Liver (tissue), 9 donors: ENCODE results near the gene JCHAIN. TPM values are rescaled to one million over a fixed set of nuclear protein-coding genes. Genes with fewer than 3 reads are reported as not detected.

ENCODE experiments used
- DNase-seq: peaks from one replicate; pipeline ENCODE4 v3.0.0-alpha.2; 2017; ENCODE audit warnings: low spot score
- H3K27ac ChIP-seq, 2 donors: one replicate each; pipeline ENCODE4 v1.7.0; 2013; ENCODE audit warnings: inconsistent platforms in 2 of 2, low read length in 2 of 2, control low read depth in 1 of 2, low read depth in 1 of 2, mild to moderate bottlenecking in 1 of 2
- H3K27me3 ChIP-seq, 4 donors: one replicate each; pipeline versions ENCODE4 v1.6.1 to v1.7.0; 2013; ENCODE audit warnings: low read length in 3 of 4, inconsistent platforms in 1 of 4, mild to moderate bottlenecking in 1 of 4, moderate library complexity in 1 of 4; ENCODE audit not compliant: control insufficient read depth in 4 of 4, insufficient read depth in 4 of 4
- H3K36me3 ChIP-seq, 4 donors: one replicate each; pipeline versions ENCODE4 v1.6.1 to v1.7.0; 2013; ENCODE audit warnings: low read length in 3 of 4, mild to moderate bottlenecking in 3 of 4, low read depth in 1 of 4, moderate library complexity in 1 of 4; ENCODE audit not compliant: control insufficient read depth in 4 of 4, insufficient read depth in 3 of 4
- H3K4me1 ChIP-seq, 4 donors: one replicate each; pipeline versions ENCODE4 v1.6.1 to v1.7.0; 2013; ENCODE audit warnings: low read length in 3 of 4, mild to moderate bottlenecking in 3 of 4, moderate library complexity in 1 of 4; ENCODE audit not compliant: control insufficient read depth in 4 of 4, insufficient read depth in 4 of 4
- H3K4me3 ChIP-seq, 3 donors: one replicate each; pipeline versions ENCODE4 v1.6.1 to v1.7.0; 2013; ENCODE audit warnings: low read length in 3 of 3, control low read depth in 1 of 3, low read depth in 1 of 3, mild to moderate bottlenecking in 1 of 3
- H3K9ac ChIP-seq, 2 donors: one replicate each; pipeline ENCODE4 v1.7.0; 2013; ENCODE audit warnings: low read length in 2 of 2, mild to moderate bottlenecking in 2 of 2, moderate library complexity in 2 of 2, control low read depth in 1 of 2, low read depth in 1 of 2
- H3K9me3 ChIP-seq, 4 donors: one replicate each; pipeline versions ENCODE4 v1.6.1 to v1.7.0; 2013; ENCODE audit warnings: low read length in 3 of 4; ENCODE audit not compliant: control insufficient read depth in 4 of 4
- ATF3 ChIP-seq: IDR thresholded peaks from 2 replicates; pipeline ENCODE4 v1.6.1; 2016; ENCODE audit warnings: antibody characterized with exemption
- EGR1 ChIP-seq, 2 donors: IDR thresholded peaks; 2 replicates each; pipeline ENCODE4 v1.6.1; 2016 to 2018; ENCODE audit warnings: antibody characterized with exemption in 2 of 2, low read depth in 2 of 2
- FOXA1 ChIP-seq: IDR thresholded peaks from 2 replicates; pipeline ENCODE4 v1.6.1; 2016; ENCODE audit warnings: antibody characterized with exemption
- HNF4A ChIP-seq, 2 donors: conservative IDR thresholded peaks; 2 replicates each; pipeline ENCODE4 v1.6.1; 2016; ENCODE audit warnings: antibody characterized with exemption in 2 of 2, mild to moderate bottlenecking in 2 of 2
- HNF4G ChIP-seq: IDR thresholded peaks from 2 replicates; pipeline ENCODE4 v1.6.1; 2016; ENCODE audit warnings: antibody characterized with exemption
- MAX ChIP-seq: IDR thresholded peaks from 2 replicates; pipeline ENCODE4 v1.6.1; 2016; ENCODE audit warnings: antibody characterized with exemption
- RXRA ChIP-seq, 2 donors: IDR thresholded peaks; 2 replicates each; pipeline ENCODE4 v1.6.1; 2017 to 2018; ENCODE audit warnings: antibody characterized with exemption in 2 of 2, mild to moderate bottlenecking in 1 of 2
- SP1 ChIP-seq: IDR thresholded peaks from 2 replicates; pipeline ENCODE4 v1.6.1; 2018; ENCODE audit warnings: antibody characterized with exemption, mild to moderate bottlenecking
- YY1 ChIP-seq: IDR thresholded peaks from 2 replicates; pipeline ENCODE4 v1.6.1; 2016; ENCODE audit warnings: antibody characterized with exemption, mild to moderate bottlenecking
- ZBTB33 ChIP-seq: IDR thresholded peaks from 2 replicates; pipeline ENCODE4 v1.6.1; 2016; ENCODE audit warnings: antibody characterized with exemption
- WGBS: extraction: QIAGEN DNeasy Blood & Tissue Kit; methylation state at CpG from one replicate; pipeline ENCODE4 v1.1.7; 2013; 5-methylcytosine and 5-hydroxymethylcytosine counted together
- polyA plus RNA-seq, 2 donors: library from polyadenylated mRNA; stranded (reverse) in 1 of 2; unstranded in 1 of 2; fragments of 200-250 nt in 1 of 2; fragments of >200 nt in 1 of 2; fragmentation: Nextera tagmentation in 1 of 2; extraction: Ambion mirVana in 1 of 2; gene quantifications; one replicate each; pipeline versions ENCODE4 v1.2.1 to v1.2.3, GENCODE V29; 2013 to 2015
- total RNA-seq, 2 donors: library from RNA; depleted of rRNA; stranded (reverse); fragments of >200 nt; gene quantifications; one replicate each; pipeline ENCODE4 v1.2.3, GENCODE V29; 2014
- donor health status: healthy.
- donor health status: healthy.
- donor health status: healthy.
- donor health status: healthy.
- donor health status: healthy.

JCHAIN gene
- total and polyA plus RNA-seq, 4 donors, result 2.1 to 69.5 (median 9.7) TPM

GRCh38 chr4:70637239-70637913 lies 28.9 kb downstream of the JCHAIN start:
- no peak for DNase-seq
- H3K36me3 ChIP-seq, result no peaks in the 10 kb centered on the region
- no peak overlapping the region for H3K27ac ChIP-seq
- 35% methylated on average over 8 of the region's 8 CpGs for WGBS
- TF ChIP-seq HNF4G, result no peak
- TF ChIP-seq HNF4A (conservative IDR thresholded peaks at IDR 0.05), result peak; percentile 11 to 21
- TF ChIP-seq MAX, result no peak
- TF ChIP-seq ATF3, result no peak
- no peak for TF ChIP-seq ZBTB33
- TF ChIP-seq YY1, result peak; percentile 78
- peak; percentile 40 for TF ChIP-seq SP1
- H3K9me3 ChIP-seq, result no peaks in the 10 kb centered on the region
- H3K9ac ChIP-seq, result peak overlapping the region in 1 of 2 donors; percentile 37
- peak overlapping the region; percentile 14 to 42 (median 38) for H3K4me3 ChIP-seq
- no peaks in the 10 kb centered on the region for H3K27me3 ChIP-seq
- peaks cover 0 to 16% (median 3%) of the 10 kb centered on the region in 4 donors for H3K4me1 ChIP-seq

GRCh38 chr4:70634482-70634881 lies 31.8 kb downstream of the JCHAIN start:
- DNase-seq, result no peak
- H3K9me3 ChIP-seq, result no peaks in the 10 kb centered on the region
- no peaks in the 10 kb centered on the region for H3K27me3 ChIP-seq
- no peak overlapping the region for H3K27ac ChIP-seq
- whole genome bisulfite sequencing, result 52% methylated on average over 5 of the region's 5 CpGs
- no peaks in the 10 kb centered on the region for H3K36me3 ChIP-seq
- peaks cover 0 to 16% (median 3%) of the 10 kb centered on the region in 4 donors for H3K4me1 ChIP-seq
- TF ChIP-seq FOXA1, result no peak
- no peak for TF ChIP-seq RXRA (IDR thresholded peaks at IDR 0.05)
- TF ChIP-seq ATF3, result no peak
- no peak for TF ChIP-seq ZBTB33
- TF ChIP-seq HNF4A (conservative IDR thresholded peaks at IDR 0.05), result peak in 1 of 2 donors; percentile 6
- H3K9ac ChIP-seq, result no peak overlapping the region
- H3K4me3 ChIP-seq, result no peak overlapping the region

- Histone ChIP-seq H3K4me3 (no peak overlapping the region), H3K27me3 (no peaks in the 10 kb centered on the region), H3K9ac (no peak overlapping the region), H3K27ac (no peak overlapping the region), H3K4me1 (peaks cover 0 to 9% (median under 1%) of the 10 kb centered on the region in 4 donors), H3K9me3 (no peaks in the 10 kb centered on the region), H3K36me3 (no peaks in the 10 kb centered on the region)
- TF ChIP-seq EGR1 (IDR thresholded peaks at IDR 0.05; ENCODE audit: low read depth in 2 of 2) (no peak), HNF4A (conservative IDR thresholded peaks at IDR 0.05) (no peak)
- no peak for DNase-seq
- 89% methylated on average over 1 of the region's 1 CpG for WGBS
Observed at GRCh38 chr4:70632028-70632427, 34.3 kb downstream of the JCHAIN start.
